Activated CD4-positive, alpha-beta memory T cell treated with anti-CD3 and anti-CD28 coated beads for 36 hours (primary cell): ENCODE data around the gene SLC30A9. TPM values are rescaled to one million over a fixed set of nuclear protein-coding genes. Genes with fewer than 3 reads are reported as not detected.

Experiments used
- CTCF ChIA-PET: fragments of 350-600 bp; sonication (Branson Sonifier 250); formaldehyde crosslinking; loops from one replicate; lab custom pipeline; 2021; ENCODE audit warnings: antibody characterized with exemption, inconsistent platforms; lab: Charles Lee
- POLR2A ChIA-PET: fragments of 350-600 bp; sonication (Branson Sonifier 250); formaldehyde crosslinking; loops from one replicate; lab custom pipeline; 2021; ENCODE audit warnings: antibody characterized with exemption; lab: Charles Lee
- DNase-seq: peaks from one replicate; pipeline ENCODE4 v3.0.0-alpha.2; 2020
- H3K27ac Mint-ChIP-seq: one replicate; pipeline ENCODE4 v1.8.0; 2021; ENCODE audit warnings: mixed read lengths
- H3K27me3 Mint-ChIP-seq: one replicate; pipeline ENCODE4 v1.8.0; 2021; ENCODE audit warnings: mixed read lengths
- H3K36me3 Mint-ChIP-seq: one replicate; pipeline ENCODE4 v1.8.0; 2021; ENCODE audit warnings: mixed read lengths
- H3K4me1 Mint-ChIP-seq: one replicate; pipeline ENCODE4 v1.8.0; 2021; ENCODE audit warnings: low read depth, mixed read lengths
- H3K4me3 Mint-ChIP-seq: one replicate; pipeline ENCODE4 v1.8.0; 2021; ENCODE audit warnings: mild to moderate bottlenecking, mixed read lengths
- H3K9me3 Mint-ChIP-seq: one replicate; pipeline ENCODE4 v1.8.0; 2021; ENCODE audit warnings: mixed read lengths
- intact Hi-C: fragments of 100-400 bp; cut with micrococcal nuclease; formaldehyde crosslinking; loops from one replicate; pipeline ENCODE4 v1.15.1; 2023
- total RNA-seq, 2 experiments: library from RNA; stranded (reverse); gene quantifications; one replicate each; pipeline ENCODE4 v1.2.3, GENCODE V29; 2021

Gene SLC30A9
- total RNA-seq, 2 experiments from 2014 or later, result 43.3 to 48.3 TPM

DNA sequence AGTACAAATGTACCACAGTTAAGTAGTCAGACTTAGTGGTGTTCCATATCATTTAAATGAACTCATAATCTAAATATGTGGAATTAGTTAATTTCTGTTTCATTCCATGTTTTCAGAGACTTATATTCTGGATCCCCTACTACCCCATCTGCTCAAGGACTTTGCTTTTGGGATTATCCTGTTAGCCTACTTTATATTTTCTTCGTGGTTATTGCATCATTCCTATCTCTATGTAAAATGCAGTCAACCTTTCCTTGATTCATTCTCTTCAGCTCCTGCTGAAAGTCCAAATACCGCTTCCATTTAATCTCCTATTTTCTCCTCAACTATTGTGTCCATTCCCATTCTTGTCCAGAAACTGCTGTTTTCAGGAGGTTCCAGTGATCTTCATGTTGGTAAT is 25.1 kb downstream of the SLC30A9 start:
- Mint-ChIP-seq H3K27ac (no peak overlapping the region), H3K4me1 (peaks cover 14% of the 10 kb centered on the region), H3K27me3 (no peaks in the 10 kb centered on the region), H3K4me3 (no peak overlapping the region), H3K9me3 (no peaks in the 10 kb centered on the region), H3K36me3 (peaks cover 14% of the 10 kb centered on the region)
- intact Hi-C loops, result no loop called here
- ChIA-PET CTCF (interaction anchor here (0.6 kb wide), 1 partner anchor 10 kb away, joined by 4 read pairs; no protein-coding TSS in a partner anchor), POLR2A (no interaction called here)
- DNase-seq, result no peak

DNA sequence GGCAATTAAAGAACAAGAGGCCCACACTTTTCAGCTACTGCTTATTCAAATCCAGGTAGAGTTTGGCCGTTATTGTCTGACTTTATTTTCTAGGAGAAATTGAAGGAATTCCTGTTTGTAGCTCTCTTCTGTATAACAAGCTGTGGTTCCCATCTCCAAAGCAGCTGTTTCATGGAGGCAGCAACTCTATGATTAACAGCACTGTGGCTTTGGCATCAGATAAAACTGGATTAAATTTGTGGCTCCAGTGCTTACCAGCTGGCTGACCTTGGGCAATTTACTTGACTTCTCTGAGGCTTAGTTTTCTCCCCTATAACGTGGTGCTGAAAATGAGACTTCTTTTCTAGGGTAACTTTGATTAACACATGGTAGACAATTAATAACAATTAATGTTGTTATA is 28.1 kb downstream of the SLC30A9 start:
- no peak overlapping the region for H3K27ac Mint-ChIP-seq
- H3K4me3 Mint-ChIP-seq, result no peak overlapping the region
- no peak for DNase-seq
- POLR2A ChIA-PET, result no interaction called here
- intact Hi-C loops, result no loop called here
- peaks cover 14% of the 10 kb centered on the region for H3K4me1 Mint-ChIP-seq
- no peaks in the 10 kb centered on the region for H3K9me3 Mint-ChIP-seq
- peaks cover 20% of the 10 kb centered on the region for H3K36me3 Mint-ChIP-seq
- H3K27me3 Mint-ChIP-seq, result no peaks in the 10 kb centered on the region
- CTCF ChIA-PET, result no interaction called here

DNA sequence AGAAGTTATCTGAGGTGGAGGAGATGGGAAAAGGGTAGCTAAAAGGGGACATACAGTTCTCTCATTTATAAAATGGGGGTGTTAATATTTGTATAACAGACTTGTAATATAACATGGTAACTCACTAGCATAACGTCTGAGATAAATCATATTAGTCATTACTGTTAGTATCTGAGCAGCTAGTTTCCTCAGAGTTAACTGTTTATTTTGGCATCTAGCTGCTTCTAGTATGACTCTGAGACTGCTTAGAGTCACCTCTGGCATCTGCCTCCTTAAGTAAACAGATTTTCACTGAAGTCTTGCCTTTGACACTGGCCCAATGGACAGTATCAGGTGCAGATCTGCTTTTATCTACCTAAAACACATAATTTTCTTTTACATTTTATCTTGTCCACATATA is 58.1 kb downstream of the SLC30A9 start:
- H3K27ac Mint-ChIP-seq, result no peak overlapping the region

DNA sequence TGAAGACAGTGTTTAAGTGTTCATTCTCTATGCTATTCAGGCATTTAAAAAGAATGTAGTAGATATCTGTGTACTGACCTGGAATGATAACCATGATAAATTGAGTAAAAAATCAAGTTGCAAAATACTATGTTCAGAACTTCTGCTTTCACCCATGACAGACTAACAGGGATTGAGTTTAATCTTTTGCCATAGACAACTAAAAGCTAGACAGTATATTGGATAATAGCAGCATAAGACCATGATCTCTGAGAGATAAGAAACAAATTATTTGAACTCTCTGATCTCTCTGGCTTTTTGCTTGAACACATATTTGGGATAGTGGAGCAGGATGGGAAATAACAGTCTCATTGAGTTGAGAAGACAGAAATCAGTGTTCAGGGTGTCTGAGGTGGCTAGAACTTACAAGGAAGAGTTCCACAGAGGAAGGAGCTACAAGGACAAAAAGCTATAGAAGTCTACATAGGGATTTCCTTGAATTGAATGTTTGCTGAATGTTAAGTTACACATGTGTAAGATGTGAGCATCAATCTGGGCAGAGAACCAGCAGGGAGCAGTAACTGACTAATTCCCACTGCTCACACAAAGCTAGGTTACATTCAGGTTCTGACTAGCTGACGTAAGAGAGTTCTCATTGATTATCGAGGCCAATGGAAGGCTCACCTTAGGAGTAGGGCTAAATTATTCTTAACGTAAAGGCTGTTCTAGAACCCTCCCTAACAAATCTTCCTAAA is 60.4 kb downstream of the SLC30A9 start:
- ChIA-PET POLR2A (no interaction called here), CTCF (no interaction called here)
- H3K4me1 Mint-ChIP-seq, result no peaks in the 10 kb centered on the region
- H3K4me3 Mint-ChIP-seq, result no peak overlapping the region
- no peaks in the 10 kb centered on the region for H3K27me3 Mint-ChIP-seq
- intact Hi-C loops, result no loop called here
- H3K27ac Mint-ChIP-seq, result no peak overlapping the region
- H3K9me3 Mint-ChIP-seq, result peaks cover 2% of the 10 kb centered on the region
- no peak for DNase-seq
- peaks cover 62% of the 10 kb centered on the region for H3K36me3 Mint-ChIP-seq

More for the DNA sequence above, 58.1 kb downstream of the SLC30A9 start:
- H3K36me3 Mint-ChIP-seq, result peaks cover 65% of the 10 kb centered on the region
- H3K27me3 Mint-ChIP-seq, result no peaks in the 10 kb centered on the region
- no peaks in the 10 kb centered on the region for H3K4me1 Mint-ChIP-seq
- intact Hi-C loops, result no loop called here
- POLR2A ChIA-PET, result no interaction called here
- DNase-seq, result no peak
- CTCF ChIA-PET, result no interaction called here
- peaks cover 2% of the 10 kb centered on the region for H3K9me3 Mint-ChIP-seq
- no peak overlapping the region for H3K4me3 Mint-ChIP-seq

DNA sequence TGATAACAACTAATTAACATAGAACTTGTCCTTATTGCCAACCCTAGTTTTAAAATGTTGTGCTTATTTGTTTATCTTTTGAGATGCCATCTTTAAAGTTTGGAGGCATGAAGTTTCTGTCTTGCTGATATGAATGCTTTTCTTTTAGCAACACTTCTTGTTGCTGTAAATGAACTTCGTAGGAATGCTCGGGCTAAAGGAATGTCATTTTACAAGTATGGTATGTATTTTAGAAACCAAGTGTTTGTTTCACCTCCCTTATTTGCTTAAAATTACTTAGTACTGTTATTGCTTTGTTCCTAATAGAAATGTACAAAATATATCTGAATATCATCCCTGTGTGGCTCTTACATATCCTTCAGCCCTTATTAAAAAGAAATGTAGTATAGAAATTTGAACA is 76.1 kb downstream of the SLC30A9 start:
- H3K27ac Mint-ChIP-seq, result no peak overlapping the region
- ChIA-PET POLR2A (no interaction called here), CTCF (interaction anchor here (0.7 kb wide), 1 partner anchor 431 kb away, joined by 3 read pairs; no protein-coding TSS in a partner anchor)
- no peaks in the 10 kb centered on the region for H3K4me1 Mint-ChIP-seq
- intact Hi-C loops, result no loop called here
- H3K9me3 Mint-ChIP-seq, result no peaks in the 10 kb centered on the region
- H3K36me3 Mint-ChIP-seq, result peaks cover 21% of the 10 kb centered on the region
- no peak for DNase-seq
- H3K27me3 Mint-ChIP-seq, result no peaks in the 10 kb centered on the region
- no peak overlapping the region for H3K4me3 Mint-ChIP-seq

DNA sequence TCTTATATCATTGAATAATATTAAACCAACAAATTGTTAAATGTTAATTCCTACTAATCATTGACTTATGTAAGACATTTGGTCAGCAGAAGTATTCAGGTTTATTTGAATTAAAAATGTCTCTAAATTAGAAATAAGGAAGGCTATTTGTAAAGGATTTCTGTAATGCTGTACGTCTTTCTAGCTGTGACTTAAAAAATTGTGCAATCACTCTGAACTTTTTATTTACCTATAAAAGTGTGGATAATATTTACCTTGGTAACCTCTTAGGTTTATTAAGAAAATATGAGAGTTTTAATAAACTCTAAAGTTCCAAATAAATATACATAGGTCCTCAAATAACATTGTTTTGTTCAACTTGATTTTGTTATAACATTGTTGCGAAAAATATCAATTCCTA is 76.9 kb downstream of the SLC30A9 start:
- ChIA-PET CTCF (no interaction called here), POLR2A (no interaction called here)
- Mint-ChIP-seq H3K27me3 (no peaks in the 10 kb centered on the region), H3K4me1 (no peaks in the 10 kb centered on the region), H3K4me3 (no peak overlapping the region), H3K27ac (no peak overlapping the region), H3K36me3 (peaks cover 24% of the 10 kb centered on the region), H3K9me3 (no peaks in the 10 kb centered on the region)
- DNase-seq, result no peak
- intact Hi-C loops, result no loop called here

DNA sequence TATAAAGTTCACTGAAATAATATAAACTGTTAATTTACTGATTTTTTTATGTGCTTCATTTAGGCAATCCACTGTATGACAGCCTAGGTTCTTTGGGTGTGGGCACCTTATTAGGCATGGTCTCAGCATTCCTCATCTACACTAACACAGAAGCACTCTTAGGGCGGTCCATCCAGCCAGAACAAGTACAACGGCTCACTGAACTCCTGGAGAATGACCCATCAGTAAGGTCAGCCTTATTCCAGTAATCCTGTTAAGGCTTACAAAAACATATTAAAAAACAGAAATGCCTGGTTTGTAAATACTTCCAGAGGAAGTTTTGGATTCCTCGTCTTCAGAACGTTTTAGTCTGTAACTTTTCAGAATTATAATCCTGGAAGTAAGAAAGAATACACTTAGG is 80.1 kb downstream of the SLC30A9 start:
- Mint-ChIP-seq H3K4me3 (no peak overlapping the region), H3K27me3 (no peaks in the 10 kb centered on the region), H3K36me3 (peaks cover 20% of the 10 kb centered on the region), H3K27ac (no peak overlapping the region), H3K4me1 (no peaks in the 10 kb centered on the region), H3K9me3 (no peaks in the 10 kb centered on the region)
- intact Hi-C loops, result no loop called here
- ChIA-PET CTCF (no interaction called here), POLR2A (no interaction called here)
- no peak for DNase-seq

DNA sequence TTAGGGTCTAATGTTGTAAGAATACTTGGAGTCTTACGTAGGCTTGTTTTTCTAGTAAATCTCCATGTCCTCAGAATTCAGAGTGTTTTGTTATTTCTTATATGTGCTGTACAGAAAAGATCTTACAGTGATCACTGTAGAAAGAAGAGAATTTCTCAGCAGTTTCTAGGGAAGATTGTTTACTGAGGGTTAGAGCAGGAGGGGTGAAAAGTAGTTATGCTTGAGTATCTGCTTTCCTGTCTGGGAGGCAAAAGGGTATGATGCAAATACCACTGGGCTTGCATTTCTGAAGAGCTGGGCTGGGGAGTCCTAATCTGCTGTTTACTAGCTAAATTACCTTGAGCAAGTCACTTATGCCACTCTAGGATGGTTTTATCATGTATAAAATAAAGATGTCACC is 84.0 kb downstream of the SLC30A9 start:
- peaks cover 14% of the 10 kb centered on the region for H3K36me3 Mint-ChIP-seq
- POLR2A ChIA-PET, result no interaction called here
- intact Hi-C loops, result no loop called here

DNA sequence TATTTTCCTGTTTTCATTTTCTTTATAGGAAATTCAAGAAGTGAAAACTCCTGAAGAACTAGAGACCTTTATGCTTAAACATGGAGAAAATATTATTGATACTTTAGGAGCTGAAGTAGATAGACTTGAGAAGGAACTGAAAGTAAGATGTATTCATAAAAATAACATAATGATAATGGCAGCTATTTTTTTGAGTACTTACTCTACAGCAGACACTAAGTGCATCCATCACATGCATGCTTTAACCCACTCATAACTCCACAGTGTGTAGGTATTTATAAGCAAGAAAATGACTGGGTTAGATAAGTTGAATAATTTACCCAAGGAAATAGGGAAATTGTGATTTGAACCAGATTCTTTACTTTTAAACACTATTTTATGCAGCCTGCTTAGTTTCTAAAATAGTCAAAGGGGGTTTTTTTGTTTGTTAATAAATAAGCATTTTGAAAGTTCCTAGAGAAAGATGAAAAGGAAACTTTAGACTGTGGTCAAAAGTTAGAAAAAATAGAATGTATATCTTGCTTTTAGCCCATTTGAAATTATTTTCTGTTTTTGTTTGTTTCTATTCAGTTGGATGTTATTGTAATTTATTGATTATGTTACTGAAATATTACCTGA is 88.0 kb downstream of the SLC30A9 start:
- intact Hi-C loops, result no loop called here
- CTCF ChIA-PET, result no interaction called here
- POLR2A ChIA-PET, result no interaction called here

More for the DNA sequence above, 84.0 kb downstream of the SLC30A9 start:
- CTCF ChIA-PET, result interaction anchor here (0.6 kb wide), 1 partner anchor 10 kb away, joined by 4 read pairs; no protein-coding TSS in a partner anchor
- Mint-ChIP-seq H3K27ac (no peak overlapping the region), H3K4me1 (no peaks in the 10 kb centered on the region), H3K4me3 (no peak overlapping the region), H3K9me3 (no peaks in the 10 kb centered on the region), H3K27me3 (no peaks in the 10 kb centered on the region)
- DNase-seq, result no peak

DNA sequence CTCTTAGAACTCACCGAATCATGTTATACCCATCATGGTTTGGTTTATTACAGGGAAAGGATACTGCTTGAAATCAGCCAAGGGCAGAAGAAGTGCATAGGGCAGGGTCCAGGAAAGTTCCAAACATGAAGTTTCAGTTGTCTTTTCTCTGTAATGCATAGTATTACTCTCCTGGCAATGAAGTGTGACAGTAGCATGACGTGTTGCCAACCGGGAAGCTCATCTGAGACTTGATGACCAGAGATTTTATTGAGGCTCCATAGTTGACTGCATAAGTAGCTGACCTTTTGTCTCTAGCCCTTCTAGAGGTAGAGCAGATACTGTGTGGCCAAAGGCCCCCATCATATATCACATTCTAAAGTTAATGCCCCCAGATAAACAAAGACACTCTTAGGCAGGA is 90.0 kb downstream of the SLC30A9 start:
- no peaks in the 10 kb centered on the region for H3K9me3 Mint-ChIP-seq
- H3K4me3 Mint-ChIP-seq, result no peak overlapping the region
- CTCF ChIA-PET, result no interaction called here
- intact Hi-C loops, result no loop called here
- POLR2A ChIA-PET, result no interaction called here
- H3K27me3 Mint-ChIP-seq, result no peaks in the 10 kb centered on the region
- H3K27ac Mint-ChIP-seq, result no peak overlapping the region
- no peak for DNase-seq
- peaks cover 4% of the 10 kb centered on the region for H3K36me3 Mint-ChIP-seq
- H3K4me1 Mint-ChIP-seq, result no peaks in the 10 kb centered on the region

More for the DNA sequence above, 88.0 kb downstream of the SLC30A9 start:
- peaks cover 7% of the 10 kb centered on the region for H3K36me3 Mint-ChIP-seq
- H3K27me3 Mint-ChIP-seq, result no peaks in the 10 kb centered on the region
- no peak overlapping the region for H3K27ac Mint-ChIP-seq
- DNase-seq, result no peak
- H3K4me1 Mint-ChIP-seq, result no peaks in the 10 kb centered on the region
- H3K9me3 Mint-ChIP-seq, result no peaks in the 10 kb centered on the region
- H3K4me3 Mint-ChIP-seq, result no peak overlapping the region

DNA sequence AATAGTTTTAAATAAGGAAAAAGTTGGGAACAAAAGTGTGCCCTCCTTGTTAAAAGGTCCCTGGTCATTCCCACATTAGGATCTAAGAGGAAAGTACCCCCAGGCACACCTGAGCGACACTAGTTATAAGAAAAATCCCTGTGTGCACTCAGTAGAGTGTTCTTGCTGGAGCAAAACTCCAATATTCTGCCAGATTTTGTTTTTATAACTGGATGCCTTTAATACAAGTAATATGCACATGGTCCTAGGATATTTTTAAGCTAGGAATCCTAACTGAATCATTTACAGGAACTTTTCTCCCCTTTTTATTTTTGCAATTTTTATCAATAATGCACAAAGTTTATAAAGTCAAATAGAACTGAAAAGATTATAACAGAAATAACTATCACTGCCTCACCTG is 93.5 kb downstream of the SLC30A9 start:
- Mint-ChIP-seq H3K36me3 (peaks cover 19% of the 10 kb centered on the region), H3K4me3 (no peak overlapping the region), H3K27ac (no peak overlapping the region), H3K4me1 (no peaks in the 10 kb centered on the region), H3K27me3 (no peaks in the 10 kb centered on the region), H3K9me3 (no peaks in the 10 kb centered on the region)
- CTCF ChIA-PET, result no interaction called here
- intact Hi-C loops, result no loop called here
- POLR2A ChIA-PET, result no interaction called here
- DNase-seq, result no peak

DNA sequence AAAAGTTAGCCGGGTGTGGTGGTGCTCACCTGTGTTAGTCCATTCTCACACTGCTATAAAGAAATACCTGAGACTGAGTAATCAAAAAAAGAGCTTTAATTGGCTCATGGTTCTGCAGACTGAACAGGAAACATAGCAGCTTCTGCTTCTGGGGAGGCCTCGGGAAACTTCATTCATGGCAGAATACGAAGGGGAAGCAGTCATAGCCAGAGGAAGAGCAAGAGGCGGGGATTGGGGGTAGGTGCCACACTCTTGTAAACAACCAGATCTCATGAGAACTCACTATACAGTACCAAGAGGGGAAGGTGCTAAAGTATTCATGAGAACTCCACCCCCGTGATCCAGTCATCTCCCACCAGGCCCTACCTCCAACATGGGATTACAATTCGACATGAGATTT is 98.1 kb downstream of the SLC30A9 start:
- Mint-ChIP-seq H3K4me3 (no peak overlapping the region), H3K27me3 (no peaks in the 10 kb centered on the region), H3K27ac (no peak overlapping the region), H3K9me3 (no peaks in the 10 kb centered on the region), H3K4me1 (no peaks in the 10 kb centered on the region), H3K36me3 (peaks cover 23% of the 10 kb centered on the region)
- no peak for DNase-seq
- ChIA-PET POLR2A (no interaction called here), CTCF (no interaction called here)
- intact Hi-C loops, result no loop called here
